Neural cell (in vitro differentiated cells): ENCODE results near the gene IL23R. TPM values are rescaled to one million over a fixed set of nuclear protein-coding genes. Genes with fewer than 3 reads are reported as not detected.

Experiments used
- H2AFZ ChIP-seq: fragments of 200-600, 300-800 bp; sonication (generic), shearing (Covaris generic); 2 replicates; pipeline ENCODE4 v1.6.0; 2014; ENCODE audit warnings: low read depth, mild to moderate bottlenecking, antibody characterized with exemption, low read length, moderate library complexity
- H3F3A ChIP-seq: fragments of 200-600 bp; shearing (Covaris generic); 2 replicates; pipeline ENCODE4 v1.6.1; 2016; ENCODE audit warnings: mild to moderate bottlenecking, moderate library complexity, mixed read lengths, antibody characterized with exemption, low read length; ENCODE audit not compliant: insufficient read depth, poor library complexity, severe bottlenecking
- H3K27ac ChIP-seq: fragments of 200-600, 300-800 bp; sonication (generic), shearing (Covaris generic); 2 replicates; pipeline ENCODE4 v1.5.1; 2014; ENCODE audit warnings: mild to moderate bottlenecking, low read length, moderate library complexity
- H3K27me3 ChIP-seq: fragments of 300-800, 200-600 bp; sonication (generic), shearing (Covaris generic); 2 replicates; pipeline ENCODE4 v1.6.0; 2014; ENCODE audit warnings: mild to moderate bottlenecking, low read depth, low read length, moderate library complexity; ENCODE audit not compliant: insufficient read depth
- H3K36me3 ChIP-seq: fragments of 300-800, 200-600 bp; sonication (generic), shearing (Covaris generic); 2 replicates; pipeline ENCODE4 v1.5.1; 2014; ENCODE audit warnings: mild to moderate bottlenecking, antibody characterized with exemption, low read length, moderate library complexity; ENCODE audit not compliant: insufficient read depth
- H3K4me2 ChIP-seq: fragments of 300-800, 200-600 bp; sonication (generic), shearing (Covaris generic); 2 replicates; pipeline ENCODE4 v1.6.0; 2014; ENCODE audit warnings: mild to moderate bottlenecking, low read length
- H3K4me3 ChIP-seq: fragments of 300-800, 200-600 bp; sonication (generic), shearing (Covaris generic); 2 replicates; pipeline ENCODE4 v1.5.1; 2014; ENCODE audit warnings: mild to moderate bottlenecking, low read length, moderate library complexity
- H3K79me2 ChIP-seq: fragments of 200-600 bp; shearing (Covaris generic); replicated peaks from 2 replicates; pipeline ENCODE4 v1.6.0; 2014; ENCODE audit warnings: mild to moderate bottlenecking, low read length, moderate library complexity; ENCODE audit not compliant: insufficient read depth
- H3K9ac ChIP-seq: fragments of 300-800, 200-600 bp; sonication (generic), shearing (Covaris generic); 2 replicates; pipeline ENCODE4 v1.6.1; 2016; ENCODE audit warnings: mild to moderate bottlenecking, low read length, mixed read lengths
- H3K9me2 ChIP-seq: fragments of 200-600 bp; shearing (Covaris generic); 2 replicates; pipeline ENCODE4 v1.6.1; 2016; ENCODE audit warnings: mild to moderate bottlenecking, low read length, mixed read lengths; ENCODE audit not compliant: insufficient read depth
- H3K9me3 ChIP-seq: fragments of 200-600, 300-800 bp; sonication (generic), shearing (Covaris generic); 2 replicates; pipeline ENCODE4 v1.6.1; 2016; ENCODE audit warnings: mild to moderate bottlenecking, mixed run types, low read length, moderate library complexity, mixed read lengths
- H4K20me1 ChIP-seq: fragments of 200-600 bp; shearing (Covaris generic); 2 replicates; pipeline ENCODE4 v1.6.1; 2016; ENCODE audit warnings: mild to moderate bottlenecking, mixed run types; ENCODE audit not compliant: insufficient read depth
- CTCF ChIP-seq: fragments of 450-650 bp; IDR thresholded peaks from 2 replicates; pipeline ENCODE4 v1.5.1; 2014; ENCODE audit warnings: antibody characterized with exemption, mild to moderate bottlenecking, moderate library complexity; ENCODE audit not compliant: poor library complexity, severe bottlenecking
- EP300 ChIP-seq: fragments of 450-650 bp; conservative IDR thresholded peaks from 2 replicates; pipeline ENCODE4 v1.6.1; 2014; ENCODE audit warnings: antibody characterized with exemption, mild to moderate bottlenecking, moderate library complexity; ENCODE audit not compliant: poor library complexity, severe bottlenecking
- EZH2 ChIP-seq: fragments of 200-600, 300-800 bp; shearing (Covaris generic), sonication (generic); IDR thresholded peaks from 2 replicates; pipeline ENCODE4 v1.6.1; 2014; ENCODE audit warnings: antibody characterized with exemption, low read length, borderline replicate concordance, mild to moderate bottlenecking; ENCODE audit not compliant: insufficient read depth, poor library complexity, severe bottlenecking
- MXI1 ChIP-seq: fragments of 450-650 bp; conservative IDR thresholded peaks from 2 replicates; pipeline ENCODE4 v1.6.1; 2014; ENCODE audit warnings: antibody characterized with exemption, mild to moderate bottlenecking; ENCODE audit not compliant: poor library complexity, severe bottlenecking
- POLR2AphosphoS5 ChIP-seq: IDR thresholded peaks from 2 replicates; pipeline ENCODE4 v1.6.1; 2012
- RAD21 ChIP-seq: fragments of 450-650 bp; conservative IDR thresholded peaks from 2 replicates; pipeline ENCODE4 v1.6.1; 2014; ENCODE audit warnings: antibody characterized with exemption, mild to moderate bottlenecking, moderate library complexity
- REST ChIP-seq: IDR thresholded peaks from 2 replicates; pipeline ENCODE4 v1.6.1; 2012; ENCODE audit warnings: borderline replicate concordance
- SMC3 ChIP-seq: fragments of 450-650 bp; conservative IDR thresholded peaks from 2 replicates; pipeline ENCODE4 v1.6.1; 2014; ENCODE audit warnings: antibody characterized with exemption, mild to moderate bottlenecking, moderate library complexity; ENCODE audit not compliant: poor library complexity
- TAF1 ChIP-seq: IDR thresholded peaks from 2 replicates; pipeline ENCODE4 v1.6.1; 2012; ENCODE audit warnings: low read depth
- polyA plus RNA-seq: library from polyadenylated mRNA; depleted of rRNA; stranded (reverse); fragments of >200 nt; gene quantifications from 2 replicates; pipeline ENCODE4 v1.2.3, GENCODE V29; 2014

The IL23R gene
- polyA plus RNA-seq, 1 donor from 2014 or later = not detected

GRCh38 chr1:67190942-67191341 lies 24.7 kb downstream of the IL23R start:
- H3K9ac ChIP-seq = no peak overlapping the region
- TF ChIP-seq EZH2 (no peak), MXI1 (no peak), TAF1 (no peak), EP300 (no peak), POLR2AphosphoS5 (no peak), RAD21 (no peak), SMC3 (no peak), REST (no peak), CTCF (no peak)
- H3F3A ChIP-seq = no peaks in the 10 kb centered on the region
- H3K27ac ChIP-seq = no peak overlapping the region
- H3K27me3 ChIP-seq = no peaks in the 10 kb centered on the region
- H3K4me2 ChIP-seq = no peak overlapping the region
- no peaks in the 10 kb centered on the region for H3K79me2 ChIP-seq
- no peak overlapping the region for H2AFZ ChIP-seq
- no peaks in the 10 kb centered on the region for H4K20me1 ChIP-seq
- no peaks in the 10 kb centered on the region for H3K9me2 ChIP-seq
- no peaks in the 10 kb centered on the region for H3K36me3 ChIP-seq
- no peak overlapping the region for H3K4me3 ChIP-seq
- no peaks in the 10 kb centered on the region for H3K9me3 ChIP-seq

- Histone ChIP-seq H3F3A (no peaks in the 10 kb centered on the region), H3K9me2 (no peaks in the 10 kb centered on the region), H3K27ac (no peak overlapping the region), H3K9ac (no peak overlapping the region), H2AFZ (no peak overlapping the region), H3K9me3 (no peaks in the 10 kb centered on the region), H3K27me3 (no peaks in the 10 kb centered on the region), H3K36me3 (no peaks in the 10 kb centered on the region), H3K79me2 (no peaks in the 10 kb centered on the region), H3K4me3 (no peak overlapping the region), H4K20me1 (no peaks in the 10 kb centered on the region), H3K4me2 (no peak overlapping the region)
- TF ChIP-seq REST (no peak), TAF1 (no peak), SMC3 (no peak), CTCF (no peak), EP300 (no peak), EZH2 (no peak), POLR2AphosphoS5 (no peak), RAD21 (no peak), MXI1 (no peak)
Observed at GRCh38 chr1:67191668-67192520, 25.6 kb downstream of the IL23R start.
